H9 (cell line): ENCODE measurements around the gene ATM. TPM values are rescaled to one million over a fixed set of nuclear protein-coding genes. Genes with fewer than 3 reads are reported as not detected.
"Not testable (repeated sequence)": the region's sequence is repeated elsewhere in the genome, so short reads cannot be mapped to it uniquely, and the experiment has no call there.

ENCODE experiments used
- DNase-seq: peaks from one replicate; pipeline ENCODE4 v3.0.0-alpha.2; 2017
- H2AFZ ChIP-seq: one replicate; pipeline ENCODE4 v1.6.1; 2013; ENCODE audit warnings: mild to moderate bottlenecking, low read length, control low read depth, moderate library complexity
- H2AK5ac ChIP-seq: 2 replicates; pipeline ENCODE4 v1.6.1; 2013; ENCODE audit warnings: low read length, control low read depth, mixed read lengths; ENCODE audit not compliant: insufficient read length
- H2BK120ac ChIP-seq: one replicate; pipeline ENCODE4 v1.6.1; 2013; ENCODE audit warnings: low read depth, mild to moderate bottlenecking, low read length, control low read depth, inconsistent platforms; ENCODE audit not compliant: poor library complexity, severe bottlenecking
- H2BK12ac ChIP-seq: 2 replicates; pipeline ENCODE4 v1.6.1; 2013; ENCODE audit warnings: low read length, control low read depth, mixed read lengths, low read depth; ENCODE audit not compliant: insufficient read length
- H2BK15ac ChIP-seq: 2 replicates; pipeline ENCODE4 v1.6.1; 2013; ENCODE audit warnings: low read depth, low read length, control low read depth
- H2BK20ac ChIP-seq: one replicate; pipeline ENCODE4 v1.6.1; 2013; ENCODE audit warnings: low read depth, mild to moderate bottlenecking, low read length, control low read depth, inconsistent platforms; ENCODE audit not compliant: poor library complexity, severe bottlenecking
- H2BK5ac ChIP-seq: 2 replicates; pipeline ENCODE4 v1.6.1; 2013; ENCODE audit warnings: low read length, control low read depth, mixed read lengths; ENCODE audit not compliant: insufficient read length
- H3K14ac ChIP-seq: 2 replicates; pipeline ENCODE4 v1.6.1; 2013; ENCODE audit warnings: low read length, control low read depth; ENCODE audit not compliant: insufficient read depth
- H3K18ac ChIP-seq: 2 replicates; pipeline ENCODE4 v1.6.1; 2013; ENCODE audit warnings: low read depth, mild to moderate bottlenecking, mixed read lengths, low read length, control low read depth; ENCODE audit not compliant: insufficient read length
- H3K23ac ChIP-seq: 2 replicates; pipeline ENCODE4 v1.6.1; 2013; ENCODE audit warnings: low read length, control low read depth, mixed read lengths, low read depth; ENCODE audit not compliant: insufficient read length
- H3K23me2 ChIP-seq: 2 replicates; pipeline ENCODE4 v1.6.1; 2013; ENCODE audit warnings: low read depth, mild to moderate bottlenecking, mixed read lengths, low read length, control low read depth; ENCODE audit not compliant: insufficient read length, poor library complexity, severe bottlenecking
- H3K27ac ChIP-seq: 2 replicates; pipeline ENCODE4 v1.5.1; 2013; ENCODE audit warnings: low read length, control low read depth, mixed read lengths, low read depth; ENCODE audit not compliant: insufficient read length
- H3K27me3 ChIP-seq: 2 replicates; pipeline ENCODE4 v1.6.1; 2013; ENCODE audit warnings: low read length, control low read depth, inconsistent platforms; ENCODE audit not compliant: insufficient read depth
- H3K4ac ChIP-seq: 2 replicates; pipeline ENCODE4 v1.6.1; 2013; ENCODE audit warnings: low read depth, mild to moderate bottlenecking, control low read depth, inconsistent platforms, low read length, moderate library complexity
- H3K4me1 ChIP-seq: 2 replicates; pipeline ENCODE4 v1.6.1; 2013; ENCODE audit warnings: low read length, control low read depth, inconsistent platforms; ENCODE audit not compliant: insufficient read depth
- H3K4me2 ChIP-seq: 2 replicates; pipeline ENCODE4 v1.6.1; 2013; ENCODE audit warnings: low read length, control low read depth, mixed read lengths; ENCODE audit not compliant: insufficient read length, insufficient read depth
- H3K56ac ChIP-seq: 2 replicates; pipeline ENCODE4 v1.6.1; 2013; ENCODE audit warnings: low read depth, mild to moderate bottlenecking, mixed read lengths, low read length, control low read depth; ENCODE audit not compliant: insufficient read length
- H3K79me1 ChIP-seq: 2 replicates; pipeline ENCODE4 v1.6.1; 2013; ENCODE audit warnings: low read depth, mild to moderate bottlenecking, moderate library complexity, low read length, control low read depth, inconsistent platforms; ENCODE audit not compliant: insufficient read depth, poor library complexity, severe bottlenecking
- H3K79me2 ChIP-seq: 2 replicates; pipeline ENCODE4 v1.6.1; 2013; ENCODE audit warnings: low read length, control low read depth, inconsistent platforms; ENCODE audit not compliant: insufficient read depth
- H3K9ac ChIP-seq: 2 replicates; pipeline ENCODE4 v1.6.1; 2013; ENCODE audit warnings: low read length, control low read depth, mixed read lengths; ENCODE audit not compliant: insufficient read length; ENCODE audit errors: extremely low read depth
- H3K9me3 ChIP-seq: one replicate; pipeline ENCODE4 v1.6.1; 2013; ENCODE audit warnings: low read depth, low read length, inconsistent platforms; ENCODE audit not compliant: control insufficient read depth
- H3T11ph ChIP-seq: one replicate; pipeline ENCODE4 v1.6.1; 2013; ENCODE audit warnings: mild to moderate bottlenecking, low read length, control low read depth, inconsistent platforms
- H4K20me1 ChIP-seq: one replicate; pipeline ENCODE4 v1.6.1; 2013; ENCODE audit not compliant: control insufficient read depth, insufficient read length, insufficient read depth
- H4K5ac ChIP-seq: 2 replicates; pipeline ENCODE4 v1.6.1; 2013; ENCODE audit warnings: low read depth, mild to moderate bottlenecking, mixed read lengths, low read length, control low read depth; ENCODE audit not compliant: insufficient read length
- H4K8ac ChIP-seq: replicated peaks from 2 replicates; pipeline ENCODE4 v1.6.1; 2013; ENCODE audit warnings: low read length, control low read depth, mixed read lengths, low read depth; ENCODE audit not compliant: insufficient read length
- H4K91ac ChIP-seq: 2 replicates; pipeline ENCODE4 v1.6.1; 2013; ENCODE audit warnings: low read depth, mild to moderate bottlenecking, moderate library complexity, mixed read lengths, low read length, control low read depth; ENCODE audit not compliant: insufficient read length
- H3K27ac Mint-ChIP-seq, 3 experiments: 2 replicates in 2 of 3; 3 replicates in 1 of 3; pipeline ENCODE4 v1.8.0; 2020 to 2021; ENCODE audit warnings: mixed read lengths in 3 of 3, mild to moderate bottlenecking in 1 of 3, moderate library complexity in 1 of 3
- H3K27me3 Mint-ChIP-seq: 2 replicates; pipeline ENCODE4 v1.8.0; 2021; ENCODE audit warnings: low read depth, mild to moderate bottlenecking, moderate library complexity, mixed read lengths
- H3K36me3 Mint-ChIP-seq, 3 experiments: 2 replicates in 2 of 3; 3 replicates in 1 of 3; pipeline ENCODE4 v1.8.0; 2020 to 2021; ENCODE audit warnings: low read depth in 3 of 3, mixed read lengths in 3 of 3; ENCODE audit not compliant: insufficient read depth in 1 of 3
- H3K4me1 Mint-ChIP-seq, 2 experiments: 2 replicates each; pipeline ENCODE4 v1.8.0; 2020; ENCODE audit warnings: mixed read lengths in 2 of 2
- H3K4me3 Mint-ChIP-seq, 2 experiments: 2 replicates in 1 of 2; 3 replicates in 1 of 2; pipeline ENCODE4 v1.8.0; 2020 to 2021; ENCODE audit warnings: mild to moderate bottlenecking in 2 of 2, mixed read lengths in 2 of 2, moderate library complexity in 1 of 2
- H3K9me3 Mint-ChIP-seq, 2 experiments: 2 replicates in 1 of 2; 3 replicates in 1 of 2; pipeline ENCODE4 v1.8.0; 2020; ENCODE audit warnings: mild to moderate bottlenecking in 2 of 2, mixed read lengths in 2 of 2, moderate library complexity in 1 of 2
- WGBS: extraction: QIAGEN DNeasy Blood & Tissue Kit; methylation state at CpG from one replicate; pipeline ENCODE4 v1.1.7; 2013; ENCODE audit warnings: missing lambda C conversion rate, low lambda C conversion rate, mixed read lengths; ENCODE audit not compliant: insufficient read length; ENCODE audit errors: extremely low coverage; 5-methylcytosine and 5-hydroxymethylcytosine counted together
- total RNA-seq: library from RNA; stranded (reverse); gene quantifications from 2 replicates; pipeline ENCODE4 v1.2.1, GENCODE V29; 2021
- TF ChIP-seq, protein P1 (sequence below): fragments of 200-600 bp; sonication (generic); conservative IDR thresholded peaks from 3 replicates; pipeline ENCODE4 v1.8.0; 2021; ENCODE audit warnings: antibody characterized with exemption, mild to moderate bottlenecking

ATM gene
- total RNA-seq, 1 experiment from 2014 or later, result 58.9 TPM

DNA sequence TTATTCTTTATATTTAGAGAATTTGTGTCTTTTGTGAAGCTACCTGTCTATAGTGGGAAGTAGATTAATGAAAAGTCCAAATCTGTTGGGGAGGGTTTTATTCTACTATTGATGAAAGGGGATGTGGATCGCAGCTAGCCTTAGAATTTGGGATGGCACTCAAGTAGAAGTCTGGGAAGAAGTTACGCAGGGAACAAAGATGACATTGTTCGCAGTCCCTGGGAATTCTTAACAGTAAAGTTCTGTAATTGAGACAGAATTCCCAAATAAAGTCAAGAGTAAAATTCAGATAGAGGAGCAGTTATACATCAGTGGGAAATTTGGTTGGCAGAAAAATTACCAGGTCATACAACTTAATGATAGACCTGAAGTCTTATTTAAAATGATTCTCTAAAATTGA, 64.1 kb downstream of the ATM start:
- Histone ChIP-seq H3K56ac (no peak overlapping the region), H4K5ac (no peak overlapping the region), H2AFZ (no peak overlapping the region), H2BK120ac (no peak overlapping the region), H3K27me3 (no peaks in the 10 kb centered on the region), H3K18ac (no peak overlapping the region), H3K79me2 (no peaks in the 10 kb centered on the region), H3K4ac (no peak overlapping the region), H2BK5ac (no peak overlapping the region), H3K9ac (no peak overlapping the region), H3K79me1 (no peaks in the 10 kb centered on the region), H4K91ac (no peak overlapping the region), H3K27ac (no peak overlapping the region), H2BK20ac (no peak overlapping the region), H2BK12ac (no peak overlapping the region), H3K9me3 (no peaks in the 10 kb centered on the region), H3K23ac (no peak overlapping the region), H3K4me1 (no peaks in the 10 kb centered on the region), H4K20me1 (no peaks in the 10 kb centered on the region), H3T11ph (no peak overlapping the region), H3K14ac (no peak overlapping the region), H2AK5ac (no peak overlapping the region), H2BK15ac (no peak overlapping the region), H3K4me2 (no peak overlapping the region), H3K23me2 (no peaks in the 10 kb centered on the region), H4K8ac (no peak overlapping the region)
- TF ChIP-seq, protein P1, sequence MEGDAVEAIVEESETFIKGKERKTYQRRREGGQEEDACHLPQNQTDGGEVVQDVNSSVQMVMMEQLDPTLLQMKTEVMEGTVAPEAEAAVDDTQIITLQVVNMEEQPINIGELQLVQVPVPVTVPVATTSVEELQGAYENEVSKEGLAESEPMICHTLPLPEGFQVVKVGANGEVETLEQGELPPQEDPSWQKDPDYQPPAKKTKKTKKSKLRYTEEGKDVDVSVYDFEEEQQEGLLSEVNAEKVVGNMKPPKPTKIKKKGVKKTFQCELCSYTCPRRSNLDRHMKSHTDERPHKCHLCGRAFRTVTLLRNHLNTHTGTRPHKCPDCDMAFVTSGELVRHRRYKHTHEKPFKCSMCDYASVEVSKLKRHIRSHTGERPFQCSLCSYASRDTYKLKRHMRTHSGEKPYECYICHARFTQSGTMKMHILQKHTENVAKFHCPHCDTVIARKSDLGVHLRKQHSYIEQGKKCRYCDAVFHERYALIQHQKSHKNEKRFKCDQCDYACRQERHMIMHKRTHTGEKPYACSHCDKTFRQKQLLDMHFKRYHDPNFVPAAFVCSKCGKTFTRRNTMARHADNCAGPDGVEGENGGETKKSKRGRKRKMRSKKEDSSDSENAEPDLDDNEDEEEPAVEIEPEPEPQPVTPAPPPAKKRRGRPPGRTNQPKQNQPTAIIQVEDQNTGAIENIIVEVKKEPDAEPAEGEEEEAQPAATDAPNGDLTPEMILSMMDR, result no peak
- H3K27ac Mint-ChIP-seq, result no peak overlapping the region
- H3K36me3 Mint-ChIP-seq, result peaks cover 16 to 61% (median 47%) of the 10 kb centered on the region in 3 experiments; a peak in 6 of 7 replicates
- no CpG with 5 or more reads among the region's 3 CpGs for WGBS
- no peaks in the 10 kb centered on the region for H3K4me1 Mint-ChIP-seq
- H3K4me3 Mint-ChIP-seq, result no peak overlapping the region
- no peaks in the 10 kb centered on the region for H3K9me3 Mint-ChIP-seq
- H3K27me3 Mint-ChIP-seq, result no peaks in the 10 kb centered on the region
- DNase-seq, result no peak

GRCh38 chr11:108289066-108289465, 66.2 kb downstream of the ATM start:
- not testable (repeated sequence) for H4K91ac ChIP-seq, H3K27ac ChIP-seq, H3K4me1 Mint-ChIP-seq, H3K14ac ChIP-seq, H2AFZ ChIP-seq, H3K18ac ChIP-seq, H2BK20ac ChIP-seq, H3K9me3 Mint-ChIP-seq, H2BK120ac ChIP-seq, H4K5ac ChIP-seq, H2AK5ac ChIP-seq, H3K27me3 Mint-ChIP-seq, H3K79me2 ChIP-seq, H3K4me2 ChIP-seq, H4K8ac ChIP-seq, H3K4me1 ChIP-seq, H3K9me3 ChIP-seq, H3K27me3 ChIP-seq, H3K23ac ChIP-seq, H3T11ph ChIP-seq, H3K9ac ChIP-seq, H3K4ac ChIP-seq, H2BK12ac ChIP-seq, H3K23me2 ChIP-seq, H3K56ac ChIP-seq, H2BK5ac ChIP-seq, H4K20me1 ChIP-seq, H3K27ac Mint-ChIP-seq, H3K79me1 ChIP-seq, H2BK15ac ChIP-seq, H3K4me3 Mint-ChIP-seq, DNase-seq
- peaks cover 16 to 56% (median 42%) of the 10 kb centered on the region in 3 experiments; a peak in 6 of 7 replicates for H3K36me3 Mint-ChIP-seq
